ENCODE results near the gene RALGAPA2.

DNA sequence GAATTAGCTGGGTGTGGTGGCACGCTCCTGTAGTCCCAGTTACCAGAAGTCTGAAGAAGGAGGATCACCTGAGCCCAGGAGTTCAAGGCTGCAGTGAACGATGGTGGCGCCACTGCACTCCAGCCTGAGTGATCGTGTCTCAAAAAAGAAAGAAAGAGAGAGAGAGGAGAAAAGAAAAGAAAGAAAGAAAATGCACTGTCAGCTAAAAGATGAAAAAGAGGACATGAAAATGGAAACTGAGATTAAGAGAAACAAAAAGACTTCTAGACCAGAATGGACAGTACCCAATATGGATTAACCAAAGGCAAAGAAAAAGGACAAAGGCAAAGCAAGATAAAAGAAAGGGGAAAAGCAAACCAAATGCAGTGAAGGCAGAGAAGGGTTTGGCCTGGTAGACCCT is 9.0 kb upstream of the RALGAPA2 start:
- TF ChIP-seq EZH2 (IDR thresholded peaks at IDR 0.05; ENCODE audit: insufficient read depth, poor library complexity, severe bottlenecking) (no peak), EZH2phosphoT487 (IDR thresholded peaks at IDR 0.05; ENCODE audit: insufficient read depth, low read depth) (no peak)

Data from GM23248 (cell line).